Measurements from ENCODE around the gene LGR6. TPM values are rescaled to one million over a fixed set of nuclear protein-coding genes. Genes with fewer than 3 reads are reported as not detected.

LGR6 gene
- total RNA-seq, 2 donors from 2014 or later: 1.3 to 1.6 TPM

DNA sequence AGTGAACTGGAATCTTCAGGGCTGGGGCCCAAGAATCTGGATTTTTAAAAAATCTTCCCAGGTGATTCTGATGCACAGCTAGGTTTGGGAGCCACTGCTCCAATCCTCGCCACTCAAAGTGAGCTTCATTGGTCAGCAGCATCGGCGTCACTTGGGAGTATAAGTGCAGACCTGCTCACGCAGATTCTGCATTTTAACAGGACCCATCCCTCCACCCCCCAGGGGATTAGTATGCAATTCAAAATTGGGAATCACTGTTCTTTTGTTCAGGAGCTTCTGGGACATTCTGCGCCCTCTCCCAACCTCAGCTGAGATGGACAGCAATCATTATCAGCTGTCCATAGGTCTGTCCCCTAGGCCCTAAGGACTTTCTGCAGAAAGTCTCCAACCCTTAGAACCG lies 53.5 kb downstream of the LGR6 start:
- no peaks in the 10 kb centered on the region for H3K27me3 ChIP-seq
- intact Hi-C loops (cut with DNase I): no loop called here
- H3K27ac ChIP-seq: no peak overlapping the region
- no peak overlapping the region for H3K4me3 ChIP-seq
- H3K4me1 ChIP-seq: no peaks in the 10 kb centered on the region
- TF ChIP-seq CTCF (IDR thresholded peaks at IDR 0.05): no peak
- H3K36me3 ChIP-seq: no peaks in the 10 kb centered on the region
- no peak for DNase-seq
- H3K9me3 ChIP-seq: no peaks in the 10 kb centered on the region
- no peak overlapping the region for H3K9ac ChIP-seq (ENCODE audit: low read depth in 2 of 2, low read length in 2 of 2)

- H3K27me3 ChIP-seq: no peaks in the 10 kb centered on the region
- H3K9me3 ChIP-seq: no peaks in the 10 kb centered on the region
- intact Hi-C loops (cut with DNase I): no loop called here
- H3K36me3 ChIP-seq: no peaks in the 10 kb centered on the region
- H3K27ac ChIP-seq: no peak overlapping the region
- no peaks in the 10 kb centered on the region for H3K4me1 ChIP-seq
- no peak overlapping the region for H3K9ac ChIP-seq (ENCODE audit: low read depth in 2 of 2, low read length in 2 of 2)
- H3K4me3 ChIP-seq: no peak overlapping the region
- no peak for TF ChIP-seq CTCF (IDR thresholded peaks at IDR 0.05)
- no peak for DNase-seq
Observed at GRCh38 chr1:202247837-202248795, 54.5 kb downstream of the LGR6 start.

DNA sequence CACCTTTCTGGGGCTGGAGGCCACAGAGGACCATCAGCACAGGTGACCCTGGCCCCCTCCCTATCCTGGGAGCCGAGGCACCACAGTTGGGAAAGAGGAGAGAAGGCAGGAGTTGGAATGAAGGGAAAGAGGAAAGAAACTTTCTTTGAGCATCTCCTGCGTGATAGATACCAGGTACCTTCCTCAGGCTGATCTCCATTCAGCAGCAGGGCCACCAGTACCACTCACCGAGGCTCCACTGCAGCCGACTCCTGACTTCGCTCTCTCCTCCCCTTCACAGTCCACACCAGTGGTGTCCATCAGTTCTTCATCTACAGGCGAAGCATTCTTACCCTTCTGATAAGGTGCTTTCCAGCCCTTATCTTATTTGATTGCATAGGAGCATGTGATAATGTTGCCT lies 55.3 kb downstream of the LGR6 start:
- H3K4me3 ChIP-seq: no peak overlapping the region
- intact Hi-C loops (cut with DNase I): no loop called here
- no peak overlapping the region for H3K9ac ChIP-seq (ENCODE audit: low read depth in 2 of 2, low read length in 2 of 2)
- no peaks in the 10 kb centered on the region for H3K36me3 ChIP-seq
- DNase-seq: no peak
- H3K27ac ChIP-seq: no peak overlapping the region
- no peaks in the 10 kb centered on the region for H3K27me3 ChIP-seq
- no peaks in the 10 kb centered on the region for H3K4me1 ChIP-seq
- no peaks in the 10 kb centered on the region for H3K9me3 ChIP-seq
- TF ChIP-seq CTCF (IDR thresholded peaks at IDR 0.05): no peak

DNA sequence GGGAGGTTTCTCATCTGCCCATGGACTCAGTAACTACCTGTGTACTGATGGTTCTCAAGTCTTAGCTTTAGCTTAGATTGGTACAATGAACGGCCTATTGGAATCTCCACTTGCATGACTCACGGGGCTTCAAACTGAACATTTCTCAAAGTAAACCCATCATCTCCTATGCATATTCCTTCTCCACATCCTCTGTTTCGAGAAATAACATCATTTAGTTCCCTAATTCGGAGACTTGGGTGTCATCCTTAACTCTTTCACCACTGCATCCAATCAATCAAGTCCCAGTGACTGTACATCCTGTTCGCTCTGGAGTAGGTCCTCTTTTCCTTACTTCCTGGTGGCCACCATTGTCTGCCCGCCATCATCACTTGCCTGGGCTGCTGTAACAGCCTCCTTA lies 55.8 kb downstream of the LGR6 start:
- no peaks in the 10 kb centered on the region for H3K9me3 ChIP-seq
- DNase-seq: no peak
- no peak overlapping the region for H3K27ac ChIP-seq
- H3K4me3 ChIP-seq: no peak overlapping the region
- TF ChIP-seq CTCF (IDR thresholded peaks at IDR 0.05): no peak
- H3K4me1 ChIP-seq: no peaks in the 10 kb centered on the region
- intact Hi-C loops (cut with DNase I): no loop called here
- H3K36me3 ChIP-seq: no peaks in the 10 kb centered on the region
- H3K9ac ChIP-seq (ENCODE audit: low read depth in 2 of 2, low read length in 2 of 2): no peak overlapping the region
- H3K27me3 ChIP-seq: no peaks in the 10 kb centered on the region

GRCh38 chr1:202249846-202250245 lies 56.2 kb downstream of the LGR6 start:
- no peaks in the 10 kb centered on the region for H3K36me3 ChIP-seq
- no peaks in the 10 kb centered on the region for H3K9me3 ChIP-seq
- no peak overlapping the region for H3K9ac ChIP-seq (ENCODE audit: low read depth in 2 of 2, low read length in 2 of 2)
- no peak overlapping the region for H3K4me3 ChIP-seq
- DNase-seq: no peak
- H3K27ac ChIP-seq: no peak overlapping the region
- intact Hi-C loops (cut with DNase I): no loop called here
- H3K27me3 ChIP-seq: no peaks in the 10 kb centered on the region
- no peak for TF ChIP-seq CTCF (IDR thresholded peaks at IDR 0.05)
- no peaks in the 10 kb centered on the region for H3K4me1 ChIP-seq
